ENCODE results near the gene MICAL1. TPM values are rescaled to one million over a fixed set of nuclear protein-coding genes. Genes with fewer than 3 reads are reported as not detected.

Gene MICAL1, protein sequence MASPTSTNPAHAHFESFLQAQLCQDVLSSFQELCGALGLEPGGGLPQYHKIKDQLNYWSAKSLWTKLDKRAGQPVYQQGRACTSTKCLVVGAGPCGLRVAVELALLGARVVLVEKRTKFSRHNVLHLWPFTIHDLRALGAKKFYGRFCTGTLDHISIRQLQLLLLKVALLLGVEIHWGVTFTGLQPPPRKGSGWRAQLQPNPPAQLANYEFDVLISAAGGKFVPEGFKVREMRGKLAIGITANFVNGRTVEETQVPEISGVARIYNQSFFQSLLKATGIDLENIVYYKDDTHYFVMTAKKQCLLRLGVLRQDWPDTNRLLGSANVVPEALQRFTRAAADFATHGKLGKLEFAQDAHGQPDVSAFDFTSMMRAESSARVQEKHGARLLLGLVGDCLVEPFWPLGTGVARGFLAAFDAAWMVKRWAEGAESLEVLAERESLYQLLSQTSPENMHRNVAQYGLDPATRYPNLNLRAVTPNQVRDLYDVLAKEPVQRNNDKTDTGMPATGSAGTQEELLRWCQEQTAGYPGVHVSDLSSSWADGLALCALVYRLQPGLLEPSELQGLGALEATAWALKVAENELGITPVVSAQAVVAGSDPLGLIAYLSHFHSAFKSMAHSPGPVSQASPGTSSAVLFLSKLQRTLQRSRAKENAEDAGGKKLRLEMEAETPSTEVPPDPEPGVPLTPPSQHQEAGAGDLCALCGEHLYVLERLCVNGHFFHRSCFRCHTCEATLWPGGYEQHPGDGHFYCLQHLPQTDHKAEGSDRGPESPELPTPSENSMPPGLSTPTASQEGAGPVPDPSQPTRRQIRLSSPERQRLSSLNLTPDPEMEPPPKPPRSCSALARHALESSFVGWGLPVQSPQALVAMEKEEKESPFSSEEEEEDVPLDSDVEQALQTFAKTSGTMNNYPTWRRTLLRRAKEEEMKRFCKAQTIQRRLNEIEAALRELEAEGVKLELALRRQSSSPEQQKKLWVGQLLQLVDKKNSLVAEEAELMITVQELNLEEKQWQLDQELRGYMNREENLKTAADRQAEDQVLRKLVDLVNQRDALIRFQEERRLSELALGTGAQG
- total RNA-seq = 43.4 and 45.1 TPM in 2 replicates

GRCh38 chr6:109455437-109456110 is at the start of gene MICAL1:
Gene MICAL1, minus strand, starts transcription at chr6:109455772. Its CDS starts 1,576 bp downstream, at chr6:109454196.

DNA sequence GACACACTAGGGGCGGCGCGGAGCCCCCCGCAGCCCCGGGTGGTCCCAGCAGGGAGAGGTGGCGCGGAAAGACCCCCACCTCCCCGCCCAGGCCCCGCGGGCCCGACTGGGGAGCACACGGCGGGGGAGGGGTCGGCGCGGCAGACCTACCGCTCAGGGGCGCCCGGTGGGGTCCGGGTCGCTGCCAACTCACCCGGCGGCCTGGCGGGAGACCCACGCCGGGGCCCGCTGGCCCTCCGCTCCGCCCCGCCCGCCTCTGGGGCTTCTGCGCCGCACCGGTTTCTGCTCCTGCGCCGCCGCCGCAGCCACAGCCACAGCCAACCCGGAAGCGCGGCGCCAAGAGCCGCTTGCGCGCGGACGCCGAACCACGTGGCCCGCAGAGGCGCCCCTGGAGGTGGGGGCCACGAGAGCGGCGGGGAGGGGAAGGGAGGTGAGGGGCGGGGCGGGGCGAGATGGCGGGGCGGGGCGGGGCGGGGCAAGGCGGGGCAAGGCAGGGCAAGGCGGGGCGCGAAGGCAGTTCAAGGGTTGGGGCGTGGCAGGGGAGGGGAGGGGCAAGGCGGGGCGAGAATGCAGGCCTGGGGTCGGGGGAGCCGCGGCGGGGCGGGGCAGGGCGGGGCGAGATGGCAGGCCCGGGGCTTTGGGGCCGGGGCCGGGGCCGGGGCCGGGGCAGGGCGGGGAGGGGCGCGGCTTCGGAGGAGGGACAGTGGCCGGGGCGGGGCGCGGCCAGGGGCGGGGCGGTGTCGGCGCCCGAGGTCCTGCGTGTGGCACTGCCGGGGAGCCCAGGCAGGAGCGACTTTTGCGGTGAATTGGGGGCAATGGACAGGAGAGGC is 27.5 kb upstream of the MICAL1 start, which contains the start of gene ZBTB24:
ZBTB24 (minus strand) TSS at position 315 of the 830 bp plus-strand sequence. CDS start 1,193 bp downstream, outside the sequence.

DNA sequence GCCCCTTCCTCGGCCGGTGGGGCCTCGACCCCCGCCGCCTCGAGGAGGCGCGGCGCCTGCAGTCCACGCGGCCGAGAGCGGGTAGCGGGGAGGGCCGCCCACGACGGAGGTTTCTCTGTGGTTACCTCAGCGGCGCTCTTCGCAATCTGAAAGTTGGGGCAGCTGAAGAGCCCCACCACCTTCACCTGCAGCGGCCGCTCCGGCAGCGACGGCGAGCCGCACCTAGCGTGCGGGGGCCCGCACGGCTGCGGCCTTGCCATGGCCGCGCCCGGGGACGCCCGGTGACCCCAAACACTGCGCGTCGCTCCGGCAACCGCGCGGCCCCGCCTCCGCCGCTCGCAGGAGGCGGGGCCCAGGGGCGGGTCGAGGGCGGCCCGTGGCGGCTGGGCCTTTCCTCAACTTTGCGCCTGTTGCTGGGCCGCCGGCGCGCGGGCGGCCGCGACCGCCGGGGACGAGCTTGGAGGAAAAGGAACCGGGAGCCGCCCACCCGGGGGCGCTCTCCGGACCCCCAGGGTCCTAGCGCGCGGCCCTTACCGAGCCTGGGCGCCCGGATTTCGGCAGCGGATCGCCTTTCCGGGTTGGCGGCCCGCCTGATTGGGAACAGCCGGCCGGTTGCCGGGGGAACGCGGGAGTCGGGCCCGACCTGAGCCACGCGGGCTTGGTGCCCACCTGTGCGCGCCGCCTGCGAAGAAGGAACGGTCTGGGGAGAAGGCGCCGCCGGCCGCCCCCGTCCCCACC is 15.1 kb downstream of the MICAL1 start, which contains the start of the genes PPIL6 and SMPD2:
PPIL6 (minus strand) TSS at position 298 of the 738 bp plus-strand sequence; CDS start at position 260, 38 bp downstream.
SMPD2 (plus strand) TSS at position 394 of the 738 bp plus-strand sequence. CDS start 398 bp downstream, outside the sequence.

Other genes with a start within 250 kb of the MICAL1 start
- 85.2 and 113 TPM in 2 replicates for gene CD164, start 73.3 kb downstream of the MICAL1 start, total RNA-seq
- gene PPIL6, start 15.1 kb downstream of the MICAL1 start, total RNA-seq = 1.5 and 2.4 TPM in 2 replicates
- 7.6 and 11.6 TPM in 2 replicates for gene SMPD2, start 15.0 kb downstream of the MICAL1 start, total RNA-seq
- 4.2 and 5.2 TPM in 2 replicates for gene ZBTB24, start 27.4 kb upstream of the MICAL1 start, total RNA-seq
- 1.3 and 2.4 TPM in 2 replicates for gene AK9, start 235.4 kb upstream of the MICAL1 start, total RNA-seq
- 8.9 and 10.7 TPM in 2 replicates for gene FIG4, start 235.5 kb upstream of the MICAL1 start, total RNA-seq

All from bronchus fibroblast of lung (primary cell).